H54 (cell line): ENCODE data around the gene TRIM22.
"Not testable (repeated sequence)": the region's sequence is repeated elsewhere in the genome, so short reads cannot be mapped to it uniquely, and the experiment has no call there.

Experiments
- DNase-seq: peaks from one replicate; pipeline ENCODE4 v3.0.0; 2011; ENCODE audit warnings: low spot score, mixed read lengths; ENCODE audit not compliant: insufficient read length
- FAIRE-seq: peaks from 3 replicates; lab custom pipeline; 2011; peaks lifted over from hg19 to GRCh38; lab: Jason Lieb, UNC
- POLR2A ChIP-seq: IDR thresholded peaks from 2 replicates; pipeline ENCODE4 v1.6.1; 2011; ENCODE audit warnings: low read depth, mild to moderate bottlenecking, low read length

Gene TRIM22

DNA sequence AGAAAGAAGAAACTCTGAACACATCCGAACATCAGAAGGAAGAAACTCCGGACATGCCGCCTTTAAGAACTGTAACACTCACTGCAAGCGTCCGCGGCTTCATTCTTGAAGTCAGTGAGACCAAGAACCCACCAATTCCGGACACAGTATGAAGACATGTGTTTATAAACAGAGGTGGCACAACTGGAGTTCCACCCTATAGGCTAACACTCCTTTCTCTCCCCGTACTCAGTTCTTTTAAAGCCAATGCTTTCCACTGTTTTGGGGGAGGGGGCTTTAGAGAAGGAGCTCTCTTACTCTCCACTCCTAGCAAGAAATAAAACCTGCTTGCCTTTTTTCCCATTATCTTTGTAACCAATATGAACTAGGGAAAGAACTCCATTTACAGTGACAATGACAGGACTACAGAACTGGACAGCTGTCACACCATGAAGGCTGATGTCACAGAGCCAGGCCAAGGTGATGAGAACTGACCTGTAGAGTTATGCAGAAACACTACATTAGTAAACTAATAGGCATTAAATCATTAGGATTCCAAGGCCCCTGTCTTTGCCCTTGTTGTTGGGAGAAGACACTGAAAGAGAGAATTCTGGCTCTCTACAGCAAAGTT, 5.4 kb upstream of the TRIM22 start:
- DNase-seq = no peak
- no peak for TF ChIP-seq POLR2A
- no peak for FAIRE-seq

DNA sequence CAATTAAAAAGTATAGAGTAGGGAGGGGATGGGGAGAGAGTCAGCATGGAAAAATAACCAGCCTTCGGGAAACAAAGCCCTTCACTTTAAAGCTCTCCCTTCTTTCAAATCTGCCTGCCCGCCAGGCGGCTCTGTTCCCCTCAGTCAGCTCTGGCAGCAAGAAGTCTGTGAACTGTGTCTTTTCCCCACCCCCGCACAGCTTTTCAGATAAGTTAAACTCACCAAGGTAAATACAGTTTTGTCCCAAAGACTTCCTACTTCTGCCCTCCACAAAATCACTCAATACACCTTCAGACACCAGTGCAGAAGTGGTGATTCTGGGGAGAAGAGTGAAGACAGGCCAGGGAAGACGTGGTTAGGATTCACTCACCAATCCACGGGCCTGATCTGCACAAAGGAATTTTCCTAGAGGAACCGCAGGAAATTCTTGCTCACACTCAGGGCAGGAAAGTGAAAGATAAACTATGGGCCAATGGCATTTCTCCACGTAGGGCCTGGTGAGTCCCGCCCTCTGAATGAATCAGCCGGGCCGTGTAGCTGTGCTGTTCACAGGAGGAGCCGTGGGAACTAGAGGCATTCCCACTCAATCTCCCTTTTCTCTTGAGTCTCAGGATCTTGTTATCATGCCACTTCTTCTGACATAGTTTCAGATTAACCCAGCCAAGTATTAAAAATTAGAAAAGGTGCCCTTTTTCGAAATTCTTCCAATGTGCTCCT, 4.8 kb upstream of the TRIM22 start, which contains the start of gene TRIM5:
TSS of gene TRIM5 (minus strand) at position 429 of the 717 bp plus-strand sequence. CDS start 4,897 bp downstream, outside the sequence.
- DNase-seq = peak; percentile 97
- peak; percentile 66 for TF ChIP-seq POLR2A
- peak; percentile 98 for FAIRE-seq

DNA sequence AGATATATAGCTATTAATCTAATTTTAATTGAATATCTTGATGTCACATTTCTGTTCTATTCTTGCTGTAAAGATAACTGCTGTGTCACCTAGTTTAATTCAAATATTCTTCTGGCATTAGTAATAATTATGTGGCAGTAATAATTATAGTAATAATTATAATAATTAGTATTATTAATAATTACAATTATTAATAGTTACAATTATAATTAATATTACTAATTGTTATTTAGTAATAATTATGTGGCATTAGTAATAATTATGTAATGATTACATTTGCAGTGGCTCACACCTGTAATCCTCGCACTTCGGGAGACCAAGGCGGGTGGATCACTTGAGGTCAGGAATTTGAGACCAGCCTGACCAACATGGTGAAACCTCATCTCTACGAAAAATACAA, 3.2 kb upstream of the TRIM22 start:
- FAIRE-seq = no peak
- no peak for TF ChIP-seq POLR2A
- no peak for DNase-seq

DNA sequence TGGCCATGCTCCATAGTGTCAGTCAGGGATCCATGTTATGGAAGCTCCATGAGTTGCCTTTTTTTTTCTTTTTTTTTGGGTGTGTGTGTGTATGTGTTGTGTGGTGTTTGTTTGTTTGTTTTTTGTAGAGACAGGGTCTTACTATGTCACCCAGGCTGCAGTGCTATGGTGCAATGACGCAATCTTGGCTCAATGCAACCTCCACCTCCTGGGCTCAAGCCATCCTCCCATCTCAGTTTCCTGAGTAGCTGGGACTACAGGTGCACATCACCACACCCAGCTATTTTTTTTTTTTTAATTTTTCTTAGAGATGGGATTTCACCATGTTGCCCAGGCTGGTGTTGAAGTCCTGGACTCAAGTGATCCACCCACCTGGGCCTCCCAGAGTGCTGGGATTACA, 1.1 kb upstream of the TRIM22 start:
- TF ChIP-seq POLR2A = no peak
- DNase-seq (no peak), FAIRE-seq (no peak)

DNA sequence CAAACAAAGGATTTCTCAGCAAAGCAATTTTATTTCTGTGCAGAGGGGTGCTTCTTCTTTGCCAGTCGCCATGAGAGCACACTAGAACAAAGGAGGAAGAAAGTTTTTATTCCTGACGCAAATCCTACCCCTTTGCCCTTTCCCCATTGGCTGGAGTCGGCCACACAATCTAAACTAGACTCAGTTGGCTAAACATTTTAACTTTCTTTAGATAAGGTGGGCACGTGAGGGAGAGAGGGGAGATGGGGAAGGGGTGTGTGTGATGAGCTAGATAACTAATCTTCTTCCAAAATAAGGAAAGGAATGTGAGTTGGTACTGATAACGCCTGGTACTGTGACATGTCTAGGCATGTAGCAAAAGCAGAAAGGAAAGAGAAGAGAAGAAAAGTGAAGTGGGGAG, 626 bp downstream of the TRIM22 start:
- DNase-seq (no peak), FAIRE-seq (peak; percentile 80)
- TF ChIP-seq POLR2A = no peak

DNA sequence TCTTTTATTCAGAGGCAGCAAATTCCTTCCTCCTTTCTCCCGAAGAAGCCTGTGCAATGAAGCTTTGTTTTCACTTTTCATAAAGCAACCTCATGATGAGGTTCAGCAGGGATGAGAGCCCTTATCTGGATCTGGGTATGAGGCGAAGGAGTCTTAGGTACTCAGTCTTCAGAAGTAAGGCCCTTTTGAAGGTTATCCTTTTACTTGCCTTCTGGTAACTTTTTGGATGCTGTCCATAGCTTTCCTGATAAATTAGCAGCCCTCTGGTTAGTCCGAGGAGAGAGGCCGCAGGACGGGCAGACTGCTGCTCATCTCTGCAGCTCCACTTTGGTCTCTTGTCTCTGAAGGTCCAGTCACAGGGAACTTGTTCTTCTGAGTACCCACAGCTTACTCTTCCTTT, 1.1 kb downstream of the TRIM22 start:
- no peak for FAIRE-seq
- TF ChIP-seq POLR2A = no peak
- no peak for DNase-seq

DNA sequence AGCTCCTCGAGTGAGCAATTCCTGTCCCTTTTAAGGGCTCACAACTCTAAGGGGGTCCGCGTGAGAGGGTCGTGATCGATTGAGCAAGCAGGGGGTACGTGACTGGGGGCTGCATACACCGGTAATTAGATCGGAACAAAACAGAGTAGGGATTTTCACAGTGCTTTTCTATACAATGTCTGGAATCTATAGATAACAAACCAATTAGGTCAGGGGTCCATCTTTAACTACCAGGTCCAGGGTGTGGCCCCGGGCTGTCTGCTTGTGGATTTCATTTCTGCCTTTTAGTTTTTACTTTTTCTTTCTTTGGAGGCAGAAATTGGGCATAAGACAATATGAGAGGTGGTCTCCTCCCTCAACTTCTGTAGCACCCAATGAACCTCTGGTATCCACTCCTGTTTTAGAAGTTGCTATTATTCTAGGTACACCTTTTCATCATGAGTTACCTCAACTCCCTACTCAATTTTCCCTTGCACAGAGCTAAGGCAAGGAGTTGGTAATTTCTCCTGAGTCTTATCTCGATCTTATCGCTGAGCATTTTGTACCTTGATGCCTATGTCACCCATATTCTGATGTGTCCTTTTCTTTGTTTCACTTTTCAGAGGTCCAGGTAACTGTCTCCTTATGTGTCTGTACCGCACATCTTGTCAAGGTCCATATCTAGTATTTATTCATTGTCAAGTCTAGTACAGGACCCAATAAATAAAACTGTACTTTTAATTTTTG, 1.8 kb downstream of the TRIM22 start:
- not testable (repeated sequence) for DNase-seq
- FAIRE-seq = peak; percentile 33

DNA sequence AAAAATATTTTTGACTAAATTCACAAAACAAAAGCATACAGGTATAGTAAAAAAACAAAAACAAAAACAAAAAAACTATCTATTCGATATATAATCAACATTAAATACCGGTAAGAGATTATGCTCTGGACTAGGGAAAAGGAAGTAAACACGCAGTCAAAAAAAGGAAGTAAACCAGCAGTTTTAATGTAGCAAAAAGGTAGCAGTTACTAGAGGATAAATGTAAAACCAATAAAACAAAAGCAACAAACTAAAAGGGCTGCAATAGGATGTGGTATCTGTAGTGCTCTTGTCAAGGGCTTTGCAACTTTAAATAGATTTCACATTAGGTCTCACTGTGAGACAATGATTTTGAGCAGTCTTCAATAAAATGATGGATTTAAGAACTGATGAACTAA, 2.4 kb downstream of the TRIM22 start:
- no peak for TF ChIP-seq POLR2A
- no peak for FAIRE-seq
- DNase-seq = no peak

DNA sequence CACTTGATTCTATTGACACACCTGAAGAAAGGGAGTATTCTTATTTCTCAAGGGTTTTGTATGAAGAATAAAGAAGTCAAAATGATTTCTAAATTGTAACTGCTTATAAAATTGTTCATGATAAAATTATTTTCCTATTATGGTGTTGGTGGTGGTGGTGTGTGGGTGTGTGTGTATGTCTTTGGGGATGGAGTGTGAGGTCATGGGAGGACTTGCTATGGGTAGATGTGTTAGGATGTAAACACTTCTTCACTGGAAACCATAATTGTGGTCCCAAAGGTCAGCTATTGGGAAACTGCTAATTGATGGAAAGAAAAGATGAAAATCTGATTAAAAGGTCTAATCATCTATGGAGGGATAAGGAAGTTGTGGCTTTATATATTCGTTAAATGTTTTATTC, 5.1 kb downstream of the TRIM22 start:
- FAIRE-seq (no peak), DNase-seq (no peak)
- no peak for TF ChIP-seq POLR2A

DNA sequence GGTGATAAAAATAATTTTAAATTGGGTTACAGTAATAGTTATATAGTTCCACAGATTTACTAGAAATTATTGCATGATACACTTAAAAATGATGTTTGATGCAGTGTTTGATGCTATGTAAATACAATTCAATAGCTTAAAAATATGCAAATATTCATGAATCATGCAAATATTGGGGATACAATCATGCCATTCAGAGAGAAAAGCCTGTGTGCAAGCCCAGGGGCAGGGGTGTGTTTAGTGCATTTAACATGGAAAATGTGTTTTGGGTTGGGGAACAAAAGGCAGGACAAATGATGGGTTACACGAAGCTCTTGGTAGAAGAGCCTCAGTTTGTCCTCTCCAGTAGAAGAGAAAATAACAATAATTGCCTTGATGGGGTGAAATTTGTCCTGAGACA, 6.0 kb downstream of the TRIM22 start:
- no peak for TF ChIP-seq POLR2A
- FAIRE-seq (no peak), DNase-seq (no peak)

DNA sequence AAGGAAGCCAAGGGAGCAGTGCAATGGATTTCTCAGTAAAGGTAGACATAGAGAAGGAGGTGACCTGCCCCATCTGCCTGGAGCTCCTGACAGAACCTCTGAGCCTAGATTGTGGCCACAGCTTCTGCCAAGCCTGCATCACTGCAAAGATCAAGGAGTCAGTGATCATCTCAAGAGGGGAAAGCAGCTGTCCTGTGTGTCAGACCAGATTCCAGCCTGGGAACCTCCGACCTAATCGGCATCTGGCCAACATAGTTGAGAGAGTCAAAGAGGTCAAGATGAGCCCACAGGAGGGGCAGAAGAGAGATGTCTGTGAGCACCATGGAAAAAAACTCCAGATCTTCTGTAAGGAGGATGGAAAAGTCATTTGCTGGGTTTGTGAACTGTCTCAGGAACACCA, 6.6 kb downstream of the TRIM22 start:
- TF ChIP-seq POLR2A = no peak
- FAIRE-seq = peak; percentile 11
- DNase-seq = no peak

DNA sequence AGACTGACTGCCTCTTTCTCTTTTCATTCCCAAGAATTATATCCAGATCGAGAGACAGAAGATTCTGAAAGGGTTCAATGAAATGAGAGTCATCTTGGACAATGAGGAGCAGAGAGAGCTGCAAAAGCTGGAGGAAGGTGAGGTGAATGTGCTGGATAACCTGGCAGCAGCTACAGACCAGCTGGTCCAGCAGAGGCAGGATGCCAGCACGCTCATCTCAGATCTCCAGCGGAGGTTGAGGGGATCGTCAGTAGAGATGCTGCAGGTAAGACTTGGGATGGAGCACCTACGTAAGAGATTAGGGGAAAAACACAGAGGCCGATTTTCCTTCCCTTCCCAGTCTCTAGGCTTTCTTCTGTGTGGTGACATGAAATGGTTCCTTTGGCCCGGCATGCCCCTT, 8.7 kb downstream of the TRIM22 start:
- no peak for TF ChIP-seq POLR2A
- FAIRE-seq = no peak
- no peak for DNase-seq

DNA sequence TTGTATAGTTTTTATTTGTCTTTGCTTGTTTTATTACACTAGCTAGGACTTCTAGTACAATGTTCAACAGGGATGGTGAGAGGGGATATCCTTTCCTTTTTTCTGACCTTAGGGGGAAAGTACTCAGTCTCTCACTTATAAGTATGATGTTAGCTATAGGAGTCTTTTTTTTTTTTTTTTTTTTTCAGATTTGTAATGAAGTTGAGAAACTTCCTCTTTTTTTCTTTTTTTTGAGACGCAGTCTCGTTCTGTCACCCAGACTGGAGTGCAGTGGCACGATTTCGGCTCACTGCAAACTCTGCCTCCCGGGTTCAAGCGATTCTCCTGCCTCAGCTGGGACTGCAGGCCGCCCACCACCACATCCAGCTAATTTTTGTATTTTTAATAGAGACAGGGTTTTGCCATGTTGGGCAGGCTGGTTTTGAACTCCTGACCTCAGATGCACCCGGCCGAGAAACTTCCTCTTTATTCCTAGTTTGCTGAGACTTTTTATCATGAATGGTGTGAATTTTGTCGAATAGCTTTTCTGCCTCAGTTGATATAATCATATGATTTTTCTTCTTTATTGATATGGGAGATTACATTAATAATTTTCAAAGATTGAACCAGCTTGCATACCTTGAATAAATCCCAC, 10.9 kb downstream of the TRIM22 start:
- FAIRE-seq (no peak), DNase-seq (no peak)
- no peak for TF ChIP-seq POLR2A

DNA sequence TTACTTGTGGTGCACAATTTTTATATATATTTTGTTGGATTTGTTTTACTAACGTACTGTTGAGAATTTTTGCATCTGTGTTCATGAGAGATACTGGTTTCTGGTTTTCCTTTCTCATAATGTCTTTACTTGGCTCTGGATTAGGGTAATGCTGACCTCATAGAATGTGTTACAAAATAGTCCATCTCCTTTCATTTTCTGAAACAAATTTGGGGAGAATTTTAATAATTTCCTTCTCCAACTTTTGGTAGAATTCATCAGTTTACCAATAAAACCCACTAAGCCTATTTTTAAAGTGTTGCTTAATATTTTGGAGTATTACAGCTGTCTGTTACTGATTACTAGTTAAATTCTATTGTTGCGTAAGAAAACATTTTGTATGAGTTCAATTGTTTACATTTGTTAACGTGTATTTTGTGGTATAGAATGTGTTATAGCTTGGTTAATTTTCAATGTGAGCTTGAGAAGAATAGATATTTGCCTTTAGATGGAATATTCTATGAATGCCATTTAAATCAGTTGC, 11.5 kb downstream of the TRIM22 start:
- TF ChIP-seq POLR2A = no peak
- peak; percentile 61 for FAIRE-seq
- DNase-seq = no peak
